IgD-negative memory B cell (primary cell): ENCODE results near the gene HNF1B. TPM values are rescaled to one million over a fixed set of nuclear protein-coding genes. Genes with fewer than 3 reads are reported as not detected.

Experiments used
- H3K27ac Mint-ChIP-seq, 3 donors: one replicate each; pipeline ENCODE4 v1.8.0; 2020 to 2022; ENCODE audit warnings: mild to moderate bottlenecking in 3 of 3, mixed read lengths in 3 of 3, moderate library complexity in 1 of 3
- H3K27me3 Mint-ChIP-seq: one replicate; pipeline ENCODE4 v1.8.0; 2021; ENCODE audit warnings: mixed read lengths
- H3K36me3 Mint-ChIP-seq: one replicate; pipeline ENCODE4 v1.8.0; 2020; ENCODE audit warnings: mild to moderate bottlenecking, mixed read lengths
- H3K4me1 Mint-ChIP-seq, 3 donors: one replicate each; pipeline ENCODE4 v1.8.0; 2020 to 2022; ENCODE audit warnings: mixed read lengths in 3 of 3, mild to moderate bottlenecking in 1 of 3
- H3K4me3 Mint-ChIP-seq, 4 donors: one replicate each; pipeline ENCODE4 v1.8.0; 2020 to 2022; ENCODE audit warnings: mild to moderate bottlenecking in 4 of 4, mixed read lengths in 4 of 4, moderate library complexity in 3 of 4
- H3K9me3 Mint-ChIP-seq, 3 donors: one replicate each; pipeline ENCODE4 v1.8.0; 2020 to 2021; ENCODE audit warnings: mixed read lengths in 3 of 3, mild to moderate bottlenecking in 1 of 3
- polyA plus RNA-seq: library from polyadenylated mRNA; unstranded; fragments of 300-500 nt; fragmentation: Illumina TruSeq; gene quantifications from one replicate; pipeline ENCODE4 v1.2.3, GENCODE V29; 2021

HNF1B gene
- polyA plus RNA-seq, 1 donor from 2014 or later, result not detected

DNA sequence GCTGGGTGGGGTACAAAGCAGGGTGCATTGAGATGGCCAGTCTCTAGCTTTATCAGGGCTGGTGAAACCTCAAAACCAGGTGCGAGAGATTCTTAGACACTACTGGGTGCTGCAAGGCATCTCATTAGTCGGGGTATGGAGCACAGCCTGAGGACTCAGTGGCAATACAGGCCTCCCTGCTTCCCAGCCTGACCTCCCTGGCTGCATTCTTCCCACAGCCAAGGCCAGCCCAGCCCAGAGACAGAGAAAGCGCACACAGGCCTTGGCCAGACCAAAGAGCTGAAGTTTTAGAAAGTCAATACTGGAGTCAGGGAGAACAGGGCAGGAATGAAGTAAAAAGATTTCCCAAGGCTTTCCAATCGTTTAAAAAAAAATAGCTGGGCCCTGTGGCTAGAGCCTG lies 12.5 kb downstream of the HNF1B start:
- no peaks in the 10 kb centered on the region for H3K4me1 Mint-ChIP-seq
- peaks cover 9% of the 10 kb centered on the region for H3K27me3 Mint-ChIP-seq
- no peak overlapping the region for H3K4me3 Mint-ChIP-seq
- H3K36me3 Mint-ChIP-seq, result no peaks in the 10 kb centered on the region
- H3K9me3 Mint-ChIP-seq, result peaks cover 0 to 3% (median 0%) of the 10 kb centered on the region in 3 donors
- H3K27ac Mint-ChIP-seq, result no peak overlapping the region

DNA sequence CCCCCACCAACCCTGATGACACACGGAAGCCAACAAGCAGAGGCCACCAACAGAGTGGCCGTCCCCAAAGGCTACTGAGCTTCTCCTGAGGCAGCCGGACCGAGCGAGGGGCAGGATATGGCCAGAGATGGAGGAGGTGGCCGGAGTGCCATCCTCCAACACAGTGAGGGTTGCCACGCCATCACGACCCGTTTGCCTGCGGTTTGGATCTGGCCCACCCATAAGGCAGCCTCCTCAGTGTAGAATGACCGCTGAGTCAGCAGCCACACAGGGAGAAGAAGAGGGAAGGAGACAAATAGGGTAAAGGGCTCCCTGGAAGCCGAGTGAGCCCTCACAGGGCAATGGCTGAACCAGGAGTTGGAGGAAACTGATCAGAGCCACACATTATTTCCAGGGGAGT lies 13.8 kb downstream of the HNF1B start:
- H3K4me1 Mint-ChIP-seq, result no peaks in the 10 kb centered on the region
- no peaks in the 10 kb centered on the region for H3K36me3 Mint-ChIP-seq
- no peak overlapping the region for H3K27ac Mint-ChIP-seq
- H3K9me3 Mint-ChIP-seq, result no peaks in the 10 kb centered on the region
- no peak overlapping the region for H3K4me3 Mint-ChIP-seq
- peaks cover 1% of the 10 kb centered on the region for H3K27me3 Mint-ChIP-seq

DNA sequence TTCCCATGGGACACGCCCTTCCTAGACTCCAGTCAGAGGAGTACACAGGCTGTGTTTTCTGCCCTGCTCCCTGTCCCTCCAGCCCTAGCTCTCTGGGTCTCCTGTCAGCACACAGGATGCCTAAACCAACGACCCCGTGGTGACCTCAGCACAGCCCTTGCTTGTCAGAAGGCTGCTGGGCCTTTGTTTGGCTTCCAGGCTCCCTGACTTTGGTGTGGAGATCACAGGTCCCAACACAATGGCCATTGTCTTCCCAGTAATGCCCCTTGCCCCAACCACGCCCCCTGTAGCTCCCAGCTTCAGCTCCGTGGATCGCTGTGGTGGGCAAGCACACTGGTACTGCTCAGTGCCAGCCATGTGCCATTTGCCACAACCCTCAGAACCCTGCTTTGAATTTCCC lies 15.0 kb downstream of the HNF1B start:
- peaks cover 1% of the 10 kb centered on the region for H3K27me3 Mint-ChIP-seq

DNA sequence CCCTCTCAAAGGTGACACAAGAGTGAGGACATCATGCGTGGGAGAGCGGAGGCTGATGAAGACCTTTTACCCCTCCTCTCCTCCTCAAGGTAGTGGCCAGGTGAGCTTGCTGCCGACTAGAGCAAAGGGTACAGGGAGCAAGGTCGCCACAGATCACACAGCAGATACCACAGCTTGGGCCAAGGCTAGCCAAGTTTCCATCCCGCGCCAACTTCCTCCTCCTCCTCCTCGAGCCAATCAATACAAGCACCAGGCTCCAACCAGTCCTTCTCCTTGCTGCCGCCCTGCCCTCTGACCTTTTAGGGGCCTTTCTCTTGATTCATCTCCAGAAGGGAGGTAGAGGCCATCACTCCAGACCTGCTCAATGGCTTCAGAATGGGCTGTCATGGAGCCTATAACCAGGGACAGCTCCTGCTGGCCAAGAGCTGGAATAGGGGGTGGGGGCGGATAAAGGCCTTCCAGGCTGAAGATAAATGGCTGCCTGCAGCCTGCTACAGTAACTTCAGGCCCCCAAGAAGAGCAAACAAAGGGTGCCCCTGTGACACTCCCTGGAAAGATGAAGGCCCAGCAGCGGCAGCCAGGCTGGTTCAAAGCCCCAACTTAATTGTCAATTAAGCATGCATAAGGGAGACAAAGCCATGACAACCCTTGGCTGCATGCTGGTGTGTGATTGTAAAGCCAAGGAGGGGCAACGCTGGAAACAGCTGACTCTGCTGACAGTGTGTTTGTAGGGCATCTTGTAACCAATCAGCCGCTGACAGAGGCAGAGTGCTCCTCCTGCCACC lies 17.8 kb downstream of the HNF1B start:
- Mint-ChIP-seq H3K4me3 (no peak overlapping the region), H3K9me3 (no peaks in the 10 kb centered on the region), H3K36me3 (no peaks in the 10 kb centered on the region), H3K4me1 (no peaks in the 10 kb centered on the region), H3K27me3 (peaks cover 1% of the 10 kb centered on the region), H3K27ac (no peak overlapping the region)

More for the DNA sequence above, 15.0 kb downstream of the HNF1B start:
- no peaks in the 10 kb centered on the region for H3K9me3 Mint-ChIP-seq
- no peak overlapping the region for H3K4me3 Mint-ChIP-seq
- no peaks in the 10 kb centered on the region for H3K4me1 Mint-ChIP-seq
- no peak overlapping the region for H3K27ac Mint-ChIP-seq
- no peaks in the 10 kb centered on the region for H3K36me3 Mint-ChIP-seq

DNA sequence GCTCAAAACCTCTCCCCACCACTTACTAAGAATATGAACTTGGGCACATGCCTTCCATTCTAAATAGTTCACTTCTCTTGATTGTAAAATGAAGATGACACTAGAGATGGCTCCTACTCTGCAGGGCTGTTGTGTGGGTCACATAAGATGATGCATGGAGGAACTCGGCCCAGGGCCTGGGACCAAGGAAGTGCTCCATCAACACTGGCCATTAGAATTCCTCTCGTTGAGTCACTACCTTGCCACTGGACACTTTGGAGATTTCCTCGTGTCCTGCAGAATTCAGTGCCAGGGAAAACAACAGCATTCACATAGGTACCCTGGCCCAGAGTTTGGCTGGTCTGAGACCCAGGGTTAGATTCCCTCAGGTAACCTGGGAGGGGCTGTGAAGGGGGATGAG lies 18.6 kb downstream of the HNF1B start:
- Mint-ChIP-seq H3K27me3 (peaks cover 1% of the 10 kb centered on the region), H3K4me1 (no peaks in the 10 kb centered on the region), H3K36me3 (no peaks in the 10 kb centered on the region), H3K4me3 (no peak overlapping the region), H3K9me3 (no peaks in the 10 kb centered on the region), H3K27ac (no peak overlapping the region)

DNA sequence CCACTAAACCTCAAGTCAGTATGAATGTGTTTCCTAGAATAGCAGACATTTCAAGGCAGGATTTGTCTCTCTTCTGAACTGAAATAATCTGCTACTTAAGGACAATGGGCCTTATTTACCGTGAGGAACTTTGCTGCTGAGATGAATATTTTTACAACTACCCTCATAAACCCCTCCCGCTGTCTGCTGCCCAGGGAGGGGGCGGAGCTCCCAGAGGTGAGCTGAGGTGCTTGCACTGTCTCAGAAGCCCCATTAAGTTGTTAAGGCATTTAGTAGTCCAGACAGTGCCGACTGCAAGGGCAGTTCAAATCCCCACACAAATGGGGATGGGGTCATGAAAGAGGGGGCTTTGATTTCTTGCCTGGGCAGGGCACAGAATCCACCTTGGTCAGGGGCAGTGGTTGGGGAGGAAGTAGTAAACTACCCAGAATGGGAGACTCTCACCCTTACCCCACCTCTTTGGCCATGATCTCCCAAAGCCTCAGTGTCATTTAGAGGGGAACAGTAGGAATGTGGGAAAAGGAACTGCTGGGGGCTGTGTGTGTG lies 19.2 kb downstream of the HNF1B start:
- no peaks in the 10 kb centered on the region for H3K9me3 Mint-ChIP-seq
- H3K4me1 Mint-ChIP-seq, result no peaks in the 10 kb centered on the region
- no peaks in the 10 kb centered on the region for H3K36me3 Mint-ChIP-seq
- no peak overlapping the region for H3K4me3 Mint-ChIP-seq
- no peak overlapping the region for H3K27ac Mint-ChIP-seq
- H3K27me3 Mint-ChIP-seq, result peaks cover 1% of the 10 kb centered on the region

DNA sequence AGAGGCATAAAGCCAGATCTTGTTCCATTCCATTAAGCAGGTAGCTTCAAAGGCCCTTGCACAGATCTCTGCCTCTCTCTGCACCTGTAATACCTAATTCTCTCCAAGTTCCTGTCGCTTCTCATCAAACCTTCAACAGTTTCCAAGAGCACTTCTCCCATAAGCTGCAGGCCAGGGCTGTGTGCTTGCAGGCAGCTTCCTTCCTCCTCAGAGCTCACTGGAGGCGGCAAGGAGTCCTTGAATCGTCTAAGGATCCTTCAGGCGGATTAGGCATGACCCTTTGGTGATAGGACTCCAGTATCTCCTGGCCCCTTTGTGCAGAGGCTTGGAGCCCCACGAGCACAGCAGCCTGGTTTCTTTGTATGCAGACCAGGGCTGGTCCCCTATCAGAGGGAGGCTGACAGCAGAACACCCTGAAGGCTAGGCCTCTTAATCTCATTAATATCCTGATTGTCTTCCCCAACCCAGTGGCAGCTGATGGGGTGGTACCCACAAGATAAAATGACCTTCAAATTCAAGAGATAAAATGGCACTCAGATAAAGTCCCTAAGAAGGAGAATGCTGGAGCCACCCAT lies 19.8 kb downstream of the HNF1B start:
- H3K4me1 Mint-ChIP-seq, result no peaks in the 10 kb centered on the region
- H3K27ac Mint-ChIP-seq, result peak overlapping the region in 1 of 3 donors; percentile 57
- H3K9me3 Mint-ChIP-seq, result no peaks in the 10 kb centered on the region
- peaks cover 1% of the 10 kb centered on the region for H3K27me3 Mint-ChIP-seq
- no peaks in the 10 kb centered on the region for H3K36me3 Mint-ChIP-seq
- no peak overlapping the region for H3K4me3 Mint-ChIP-seq

DNA sequence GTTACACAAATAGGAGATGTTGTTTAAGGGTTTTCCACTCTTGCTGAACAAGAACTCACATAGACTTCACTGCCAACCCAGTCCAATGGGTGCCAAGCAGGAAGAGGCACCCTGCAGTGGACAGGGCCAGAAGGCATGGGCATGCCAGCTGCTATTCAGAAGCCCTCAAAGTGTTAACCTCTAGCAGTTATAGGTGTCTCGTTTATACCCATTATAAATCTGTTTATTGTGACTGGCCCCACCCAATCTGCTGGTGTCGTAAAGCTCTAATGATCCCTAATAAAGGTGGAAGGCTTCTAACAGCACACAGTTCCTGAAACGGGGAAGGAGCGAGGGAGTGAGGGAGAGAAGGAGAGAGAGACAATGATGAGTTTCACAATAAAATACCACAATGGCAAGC lies 23.9 kb downstream of the HNF1B start:
- Mint-ChIP-seq H3K4me1 (peaks cover 0 to 1% (median 0%) of the 10 kb centered on the region in 3 donors), H3K27me3 (no peaks in the 10 kb centered on the region), H3K9me3 (no peaks in the 10 kb centered on the region)

DNA sequence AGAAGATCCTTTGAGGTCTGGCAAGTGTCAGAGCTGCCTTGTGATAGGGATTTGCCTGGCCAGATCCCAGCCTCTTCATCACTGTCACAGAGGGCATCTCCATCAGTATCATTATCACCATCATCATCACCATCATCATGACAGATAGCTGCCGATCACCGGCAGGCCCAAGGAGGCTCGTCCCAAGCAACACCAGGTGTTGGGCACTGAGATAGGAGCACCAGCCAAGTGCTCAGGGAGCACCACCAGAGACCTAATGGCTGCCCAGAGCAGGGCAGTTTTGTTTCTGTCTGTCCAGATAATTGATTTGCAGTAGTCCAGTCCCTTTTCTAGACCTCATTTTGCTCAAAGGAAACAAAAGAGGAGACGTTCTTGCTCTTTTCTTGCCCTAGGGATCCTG lies 25.0 kb downstream of the HNF1B start:
- peaks cover 0 to 1% (median 0%) of the 10 kb centered on the region in 3 donors for H3K4me1 Mint-ChIP-seq
- no peaks in the 10 kb centered on the region for H3K9me3 Mint-ChIP-seq
- no peak overlapping the region for H3K4me3 Mint-ChIP-seq
- H3K27me3 Mint-ChIP-seq, result no peaks in the 10 kb centered on the region
- H3K27ac Mint-ChIP-seq, result no peak overlapping the region
- H3K36me3 Mint-ChIP-seq, result no peaks in the 10 kb centered on the region

More for the DNA sequence above, 23.9 kb downstream of the HNF1B start:
- Mint-ChIP-seq H3K4me3 (no peak overlapping the region), H3K36me3 (no peaks in the 10 kb centered on the region), H3K27ac (peak overlapping the region in 1 of 3 donors; percentile 59)

DNA sequence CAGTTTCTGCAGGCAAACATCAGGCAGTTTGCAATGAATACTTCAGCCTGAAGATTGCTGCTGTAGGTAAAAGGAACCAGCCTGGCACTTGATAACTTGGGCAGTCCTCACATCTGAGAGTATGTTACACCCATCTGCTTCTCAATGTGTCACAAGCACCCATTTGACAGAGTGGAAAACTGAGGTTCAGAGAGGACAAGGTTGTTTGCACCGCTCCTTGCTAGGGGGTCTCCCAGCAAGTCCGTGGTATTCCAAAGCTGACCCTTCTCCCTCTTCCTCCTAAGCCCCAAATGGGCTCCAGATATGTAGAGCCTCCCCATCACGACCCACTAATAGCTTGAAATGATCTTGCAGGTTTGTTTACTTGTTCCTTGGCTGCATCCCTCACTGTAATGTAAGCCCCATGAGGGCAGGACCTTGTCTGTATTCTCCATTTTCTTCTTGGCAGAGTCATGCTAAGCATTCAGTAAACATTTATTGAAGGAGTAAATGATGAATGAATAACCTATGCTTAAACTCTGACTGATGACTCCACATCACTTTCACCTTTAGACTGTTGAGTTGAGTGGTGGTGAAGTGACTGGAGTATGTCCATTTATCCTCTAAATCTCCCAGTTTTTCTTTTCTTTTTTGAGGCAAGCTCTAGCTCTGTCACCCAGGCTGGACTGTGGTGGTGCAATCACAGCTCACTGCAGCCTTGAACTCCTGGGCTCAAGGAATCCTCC lies 26.4 kb downstream of the HNF1B start:
- Mint-ChIP-seq H3K4me3 (no peak overlapping the region), H3K27ac (no peak overlapping the region), H3K27me3 (no peaks in the 10 kb centered on the region), H3K9me3 (no peaks in the 10 kb centered on the region), H3K4me1 (peaks cover 0 to 1% (median 0%) of the 10 kb centered on the region in 3 donors), H3K36me3 (no peaks in the 10 kb centered on the region)

DNA sequence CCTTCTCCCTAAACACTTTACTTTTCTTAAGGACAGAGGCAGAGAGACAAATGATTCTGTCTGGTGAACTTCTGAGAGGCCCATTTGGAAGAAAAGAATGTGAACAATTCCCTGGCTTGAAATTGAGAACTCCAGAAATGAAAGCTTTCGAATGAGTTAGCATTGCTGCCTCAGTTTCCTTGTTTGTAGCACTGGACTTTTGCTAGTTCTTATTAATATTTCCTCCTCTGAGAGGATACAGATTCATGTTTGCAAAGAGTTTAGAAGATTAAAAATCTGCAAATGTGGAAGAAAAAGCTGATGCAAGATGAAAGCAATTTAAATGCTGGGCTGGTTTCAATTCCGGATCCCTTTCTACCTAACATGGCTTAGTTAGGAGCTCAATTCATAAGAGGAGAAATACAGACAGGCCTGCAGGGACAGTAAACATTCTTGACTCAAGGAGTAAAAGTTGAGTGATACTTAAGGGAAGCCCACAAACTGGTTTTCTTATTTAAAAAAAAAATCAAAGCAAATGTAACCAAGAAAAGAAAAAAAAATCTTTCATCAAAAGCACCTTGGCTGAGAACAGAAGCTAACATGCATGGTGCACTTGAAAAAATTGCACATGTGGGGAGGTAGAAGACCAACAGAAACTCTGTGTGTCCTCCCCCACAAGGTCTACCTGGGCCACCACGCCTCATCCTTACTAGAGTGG lies 27.1 kb downstream of the HNF1B start:
- Mint-ChIP-seq H3K27ac (no peak overlapping the region), H3K9me3 (no peaks in the 10 kb centered on the region), H3K36me3 (no peaks in the 10 kb centered on the region), H3K27me3 (peaks cover 2% of the 10 kb centered on the region), H3K4me3 (no peak overlapping the region), H3K4me1 (peaks cover 0 to 1% (median 0%) of the 10 kb centered on the region in 3 donors)

DNA sequence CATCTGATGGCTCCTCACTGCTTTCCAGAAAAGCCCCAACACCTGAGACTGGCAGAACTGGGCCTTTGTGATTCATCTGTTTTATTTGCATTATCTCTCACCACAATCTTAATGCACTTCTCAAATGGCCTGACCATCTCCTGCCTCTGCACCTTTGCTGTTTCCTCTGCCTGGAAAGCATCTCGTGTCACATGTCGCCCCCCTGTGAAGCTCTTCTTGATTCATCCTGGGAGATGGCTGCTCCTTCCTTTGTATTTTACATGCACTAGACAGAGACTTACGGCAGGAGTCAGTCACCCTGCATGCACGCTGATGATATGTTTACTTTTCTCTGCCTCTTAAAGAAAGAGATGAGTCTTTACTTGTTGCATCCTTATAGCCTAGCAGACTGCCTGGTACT lies 30.0 kb downstream of the HNF1B start:
- Mint-ChIP-seq H3K4me3 (no peak overlapping the region), H3K4me1 (peaks cover 0 to 1% (median 0%) of the 10 kb centered on the region in 3 donors), H3K9me3 (no peaks in the 10 kb centered on the region), H3K27ac (no peak overlapping the region), H3K27me3 (peaks cover 8% of the 10 kb centered on the region), H3K36me3 (no peaks in the 10 kb centered on the region)

DNA sequence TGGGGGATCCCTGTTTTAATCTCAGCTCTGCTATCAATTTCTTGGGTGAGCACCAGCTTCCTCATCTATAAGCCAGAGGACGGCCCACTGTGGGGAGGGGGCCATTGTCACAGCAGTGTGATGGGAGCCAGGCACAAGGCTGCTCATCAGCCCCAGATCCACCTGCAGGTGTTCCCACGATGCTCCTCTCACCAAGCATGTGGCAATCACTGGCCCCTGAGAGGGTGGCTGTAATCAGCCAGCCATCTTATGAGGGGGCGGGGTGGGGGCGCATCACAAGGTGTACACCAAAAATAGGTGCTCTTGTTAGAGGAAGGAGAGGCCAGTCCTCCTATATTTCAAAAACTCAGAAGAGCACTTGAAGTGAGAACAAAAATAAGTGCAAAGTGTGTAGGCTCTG lies 31.2 kb downstream of the HNF1B start:
- Mint-ChIP-seq H3K4me3 (no peak overlapping the region), H3K9me3 (no peaks in the 10 kb centered on the region), H3K36me3 (no peaks in the 10 kb centered on the region), H3K4me1 (peaks cover 0 to 1% (median 0%) of the 10 kb centered on the region in 3 donors), H3K27ac (no peak overlapping the region), H3K27me3 (peaks cover 8% of the 10 kb centered on the region)

DNA sequence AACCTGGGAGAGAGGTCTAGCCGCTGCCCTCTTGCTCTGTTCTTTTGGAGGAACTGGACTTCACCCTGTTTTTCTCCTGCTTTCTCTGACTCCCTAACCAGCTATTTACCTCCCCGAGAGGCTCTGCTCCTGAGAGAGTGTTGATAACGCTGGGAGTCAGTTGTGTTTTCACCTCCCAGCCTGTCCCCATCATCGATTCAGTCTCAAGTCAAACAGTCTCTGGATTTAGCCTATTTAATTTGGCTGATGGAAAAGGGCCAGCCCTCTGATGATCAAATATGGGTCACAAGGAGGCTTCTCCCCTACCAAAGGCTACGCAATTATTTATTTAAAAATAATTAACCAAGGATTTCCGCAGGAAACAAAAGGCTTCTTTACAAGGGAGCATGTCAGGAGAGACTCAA lies 31.8 kb downstream of the HNF1B start:
- Mint-ChIP-seq H3K9me3 (no peaks in the 10 kb centered on the region), H3K36me3 (no peaks in the 10 kb centered on the region), H3K27me3 (peaks cover 8% of the 10 kb centered on the region), H3K4me3 (no peak overlapping the region), H3K27ac (no peak overlapping the region), H3K4me1 (peaks cover 0 to 1% (median 0%) of the 10 kb centered on the region in 3 donors)

DNA sequence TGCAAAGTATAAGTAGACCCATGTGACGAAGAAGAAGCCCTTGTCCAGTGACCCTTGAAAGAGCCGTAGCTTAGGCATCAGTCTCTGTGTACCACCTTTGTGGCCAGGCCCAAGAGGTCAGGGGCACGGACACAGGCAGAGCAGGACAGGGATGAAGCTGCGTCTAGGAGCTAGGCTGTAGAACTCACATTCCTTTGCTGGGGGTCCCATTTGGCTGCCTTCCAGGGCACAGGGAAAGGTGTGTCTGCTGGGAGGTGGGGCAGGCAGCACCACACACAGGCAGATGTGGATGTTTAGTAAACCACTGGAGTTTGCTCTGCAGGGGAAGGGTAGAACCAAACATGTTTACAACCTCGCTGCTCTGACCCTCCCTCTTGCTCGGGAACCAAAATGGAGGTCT lies 33.7 kb downstream of the HNF1B start:
- H3K4me1 Mint-ChIP-seq, result no peaks in the 10 kb centered on the region
- H3K27me3 Mint-ChIP-seq, result peaks cover 10% of the 10 kb centered on the region
- H3K4me3 Mint-ChIP-seq, result no peak overlapping the region
- no peaks in the 10 kb centered on the region for H3K36me3 Mint-ChIP-seq
- H3K27ac Mint-ChIP-seq, result no peak overlapping the region
- no peaks in the 10 kb centered on the region for H3K9me3 Mint-ChIP-seq
